ENCODE measurements around the gene GNAI3.

The GNAI3 gene

GRCh38 chr1:109650609-109651008 lies 102.2 kb downstream of the GNAI3 start:
- in situ Hi-C loops (cut with HindIII; ENCODE audit: low pct_ligation_motif_present, low sequenced_read_pairs), result loop anchor here (10.0 kb wide), 1 partner anchor 114 kb away; the partner anchor contains the start of gene EPS8L3
- DNase-seq, result no peak
- H3K27ac ChIP-seq, result no peak overlapping the region
- H3K27me3 ChIP-seq (replicated peaks), result no peaks in the 10 kb centered on the region
- H3K4me3 ChIP-seq (ENCODE audit: low read depth, low read length), result no peak overlapping the region
- TF ChIP-seq, protein P1, sequence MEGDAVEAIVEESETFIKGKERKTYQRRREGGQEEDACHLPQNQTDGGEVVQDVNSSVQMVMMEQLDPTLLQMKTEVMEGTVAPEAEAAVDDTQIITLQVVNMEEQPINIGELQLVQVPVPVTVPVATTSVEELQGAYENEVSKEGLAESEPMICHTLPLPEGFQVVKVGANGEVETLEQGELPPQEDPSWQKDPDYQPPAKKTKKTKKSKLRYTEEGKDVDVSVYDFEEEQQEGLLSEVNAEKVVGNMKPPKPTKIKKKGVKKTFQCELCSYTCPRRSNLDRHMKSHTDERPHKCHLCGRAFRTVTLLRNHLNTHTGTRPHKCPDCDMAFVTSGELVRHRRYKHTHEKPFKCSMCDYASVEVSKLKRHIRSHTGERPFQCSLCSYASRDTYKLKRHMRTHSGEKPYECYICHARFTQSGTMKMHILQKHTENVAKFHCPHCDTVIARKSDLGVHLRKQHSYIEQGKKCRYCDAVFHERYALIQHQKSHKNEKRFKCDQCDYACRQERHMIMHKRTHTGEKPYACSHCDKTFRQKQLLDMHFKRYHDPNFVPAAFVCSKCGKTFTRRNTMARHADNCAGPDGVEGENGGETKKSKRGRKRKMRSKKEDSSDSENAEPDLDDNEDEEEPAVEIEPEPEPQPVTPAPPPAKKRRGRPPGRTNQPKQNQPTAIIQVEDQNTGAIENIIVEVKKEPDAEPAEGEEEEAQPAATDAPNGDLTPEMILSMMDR (IDR thresholded peaks at IDR 0.05; ENCODE audit: low read depth, low read length, missing control alignments), result no peak
- no peaks in the 10 kb centered on the region for H3K36me3 ChIP-seq (replicated peaks)

DNA sequence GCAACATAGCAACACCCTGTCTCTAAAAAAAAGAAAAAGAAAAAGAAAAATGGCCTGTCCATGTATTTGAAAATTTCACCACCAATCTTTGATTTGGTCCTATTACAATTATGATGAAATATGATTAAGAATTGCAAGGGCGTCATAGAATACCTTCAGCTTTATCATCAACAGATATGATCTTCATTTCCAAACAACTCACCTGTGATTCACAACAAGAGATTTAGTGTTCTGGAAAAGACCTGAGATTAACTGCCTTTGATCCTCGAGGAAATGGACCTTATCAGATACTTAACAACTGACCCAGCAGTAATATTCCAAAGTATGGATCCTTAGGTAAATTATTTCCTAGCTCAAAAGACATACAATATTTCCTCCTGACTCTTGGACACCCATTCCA lies 104.0 kb downstream of the GNAI3 start:
- in situ Hi-C loops (cut with HindIII; ENCODE audit: low pct_ligation_motif_present, low sequenced_read_pairs), result loop anchor here (10.0 kb wide), 1 partner anchor 112 kb away; the partner anchor contains the start of gene EPS8L3

GRCh38 chr1:109653306-109653705 lies 104.9 kb downstream of the GNAI3 start:
- Histone ChIP-seq H3K4me3 (ENCODE audit: low read depth, low read length) (no peak overlapping the region), H3K27me3 (replicated peaks) (no peaks in the 10 kb centered on the region), H3K36me3 (replicated peaks) (no peaks in the 10 kb centered on the region), H3K27ac (no peak overlapping the region)
- TF ChIP-seq, protein P1 (IDR thresholded peaks at IDR 0.05; ENCODE audit: low read depth, low read length, missing control alignments), result no peak
- in situ Hi-C loops (cut with HindIII; ENCODE audit: low pct_ligation_motif_present, low sequenced_read_pairs), result loop anchor here (10.0 kb wide), 1 partner anchor 111 kb away; the partner anchor contains the start of gene EPS8L3
- no peak for DNase-seq

More for the DNA sequence above, 104.0 kb downstream of the GNAI3 start:
- no peak overlapping the region for H3K27ac ChIP-seq
- no peak overlapping the region for H3K4me3 ChIP-seq (ENCODE audit: low read depth, low read length)
- TF ChIP-seq, protein P1 (IDR thresholded peaks at IDR 0.05; ENCODE audit: low read depth, low read length, missing control alignments), result no peak
- DNase-seq, result no peak
- no peaks in the 10 kb centered on the region for H3K36me3 ChIP-seq (replicated peaks)
- no peaks in the 10 kb centered on the region for H3K27me3 ChIP-seq (replicated peaks)

DNA sequence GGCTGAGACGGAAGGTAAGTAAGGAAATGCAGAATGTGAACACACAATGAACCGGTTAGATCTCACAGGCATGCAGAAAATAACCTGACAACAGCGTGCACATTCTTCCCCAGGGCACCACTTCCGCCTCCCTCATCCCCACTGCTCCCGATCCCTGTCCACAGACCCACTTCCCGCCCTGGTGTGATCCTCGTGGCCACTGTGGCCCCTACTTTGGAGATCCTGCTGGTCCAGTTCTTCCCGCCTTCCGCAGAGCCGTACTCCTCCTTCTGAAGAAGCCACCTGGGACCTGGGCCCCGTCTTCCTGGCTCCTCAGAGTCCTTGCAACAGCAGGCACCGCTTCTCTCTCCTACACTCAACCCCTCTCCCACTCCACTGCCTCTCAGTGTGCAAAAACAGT lies 106.1 kb downstream of the GNAI3 start:
- no peaks in the 10 kb centered on the region for H3K36me3 ChIP-seq (replicated peaks)
- TF ChIP-seq, protein P1 (IDR thresholded peaks at IDR 0.05; ENCODE audit: low read depth, low read length, missing control alignments), result no peak
- no peak overlapping the region for H3K27ac ChIP-seq
- no peaks in the 10 kb centered on the region for H3K27me3 ChIP-seq (replicated peaks)
- no peak overlapping the region for H3K4me3 ChIP-seq (ENCODE audit: low read depth, low read length)
- in situ Hi-C loops (cut with HindIII; ENCODE audit: low pct_ligation_motif_present, low sequenced_read_pairs), result loop anchor here (10.0 kb wide), 1 partner anchor 110 kb away; the partner anchor contains the start of gene EPS8L3
- DNase-seq, result no peak

DNA sequence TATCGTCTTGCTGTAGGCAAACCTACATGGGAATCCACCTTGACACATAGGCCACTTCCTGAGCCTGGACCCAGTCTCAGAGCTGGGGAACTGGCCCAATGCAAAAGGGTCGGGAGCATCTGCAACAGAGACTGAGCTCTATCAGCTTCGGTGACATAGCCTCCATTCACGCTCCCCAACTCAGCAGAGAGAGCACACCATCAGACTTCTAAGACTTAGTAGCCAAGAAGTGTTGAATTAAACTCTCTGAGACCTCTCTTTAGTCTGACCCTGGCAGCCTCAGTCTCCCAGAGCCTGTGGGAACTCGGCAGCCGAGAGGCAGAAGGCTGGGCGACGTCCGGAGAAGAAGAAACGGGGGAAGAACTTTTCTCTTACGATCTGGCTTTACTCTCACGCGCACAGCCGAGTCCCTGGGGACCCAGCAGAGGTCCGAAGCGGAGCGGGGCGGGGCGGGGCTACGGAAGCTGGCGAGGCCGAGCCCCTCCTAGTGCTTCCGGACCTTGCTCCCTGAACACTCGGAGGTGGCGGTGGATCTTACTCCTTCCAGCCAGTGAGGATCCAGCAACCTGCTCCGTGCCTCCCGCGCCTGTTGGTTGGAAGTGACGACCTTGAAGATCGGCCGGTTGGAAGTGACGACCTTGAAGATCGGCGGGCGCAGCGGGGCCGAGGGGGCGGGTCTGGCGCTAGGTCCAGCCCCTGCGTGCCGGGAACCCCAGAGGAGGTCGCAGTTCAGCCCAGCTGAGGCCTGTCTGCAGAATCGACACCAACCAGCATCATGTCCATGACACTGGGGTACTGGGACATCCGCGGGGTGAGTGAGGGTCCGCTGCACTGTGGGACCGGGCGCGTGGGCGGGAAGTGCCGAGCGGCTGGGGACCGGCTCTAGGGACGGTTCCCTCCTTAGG lies 107.5 kb downstream of the GNAI3 start, which contains the start of gene GSTM4:
Gene GSTM4, plus strand, starts transcription at position 485 of the 905 bp plus-strand sequence. Its CDS starts 291 bp downstream, at position 776.
- Histone ChIP-seq H3K4me3 (ENCODE audit: low read depth, low read length) (peak within 1 kb of the TSS; percentile 76), H3K27me3 (replicated peaks) (no peaks in the 10 kb centered on the region), H3K36me3 (replicated peaks) (no peaks in the 10 kb centered on the region), H3K27ac (no peak within 1 kb of the TSS)
- TF ChIP-seq, protein P1 (IDR thresholded peaks at IDR 0.05; ENCODE audit: low read depth, low read length, missing control alignments), result peak; percentile 29
- DNase-seq, result peak; percentile 67
- in situ Hi-C loops (cut with HindIII; ENCODE audit: low pct_ligation_motif_present, low sequenced_read_pairs), result loop anchor here (10.0 kb wide), 1 partner anchor 109 kb away; the partner anchor contains the start of gene EPS8L3
